ENCODE data around the gene HS3ST6.

The HS3ST6 gene

DNA sequence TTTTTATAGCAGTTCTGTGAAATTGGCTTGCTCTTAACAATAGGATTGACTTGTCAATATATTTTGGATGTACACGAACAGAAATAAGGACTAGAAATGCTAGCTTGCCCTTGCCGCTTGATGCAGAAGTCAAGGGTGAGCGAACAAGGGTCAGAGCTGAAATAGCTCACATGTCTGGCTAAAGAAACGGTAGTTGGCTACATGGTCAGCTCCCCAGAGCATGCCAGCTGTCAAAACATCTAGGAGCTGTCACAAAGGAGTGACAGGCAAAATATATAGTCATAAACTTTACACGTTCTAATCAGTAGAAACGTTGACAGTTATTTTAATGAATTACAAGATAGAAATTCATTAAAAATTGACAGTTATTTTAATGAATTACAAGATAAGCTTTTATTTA lies 43.4 kb downstream of the HS3ST6 start:
- no peak for DNase-seq

DNA sequence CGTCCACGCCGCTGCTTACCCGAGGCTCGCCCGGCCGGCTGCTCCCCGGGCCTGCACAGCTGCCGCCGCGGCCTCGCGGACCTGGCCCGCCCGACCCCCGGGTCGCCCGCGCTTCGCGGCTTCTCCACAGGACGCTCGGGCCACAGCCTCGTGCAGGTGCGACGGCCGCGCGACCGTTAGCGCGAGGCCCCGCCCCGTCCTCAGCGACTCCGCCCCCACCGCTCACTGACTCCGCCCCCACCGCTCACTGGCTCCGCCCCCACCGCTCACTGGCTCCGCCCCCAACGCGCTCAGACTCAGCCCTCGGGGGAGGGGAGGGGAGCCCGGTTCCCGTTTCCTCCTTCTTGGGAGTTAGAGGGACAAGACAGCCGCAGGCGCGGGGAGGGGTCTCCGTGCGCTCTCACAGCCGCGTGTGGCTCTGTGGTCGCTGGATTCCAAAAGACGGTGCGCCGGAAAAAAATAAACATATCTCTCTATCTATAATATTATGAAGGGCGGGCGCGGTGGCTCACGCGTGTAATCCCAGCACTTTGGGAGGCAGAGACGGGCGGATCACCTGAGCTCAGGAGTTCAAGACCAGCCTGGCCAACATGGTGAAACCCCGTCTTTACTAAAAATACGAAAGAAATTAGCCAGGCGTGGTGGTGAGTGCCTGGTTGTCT lies 46.1 kb downstream of the HS3ST6 start, which contains the start of gene MEIOB:
TSS of gene MEIOB (minus strand) at position 191 of the 662 bp plus-strand sequence. CDS start 3,989 bp downstream, outside the sequence.
- no peak for DNase-seq

DNA sequence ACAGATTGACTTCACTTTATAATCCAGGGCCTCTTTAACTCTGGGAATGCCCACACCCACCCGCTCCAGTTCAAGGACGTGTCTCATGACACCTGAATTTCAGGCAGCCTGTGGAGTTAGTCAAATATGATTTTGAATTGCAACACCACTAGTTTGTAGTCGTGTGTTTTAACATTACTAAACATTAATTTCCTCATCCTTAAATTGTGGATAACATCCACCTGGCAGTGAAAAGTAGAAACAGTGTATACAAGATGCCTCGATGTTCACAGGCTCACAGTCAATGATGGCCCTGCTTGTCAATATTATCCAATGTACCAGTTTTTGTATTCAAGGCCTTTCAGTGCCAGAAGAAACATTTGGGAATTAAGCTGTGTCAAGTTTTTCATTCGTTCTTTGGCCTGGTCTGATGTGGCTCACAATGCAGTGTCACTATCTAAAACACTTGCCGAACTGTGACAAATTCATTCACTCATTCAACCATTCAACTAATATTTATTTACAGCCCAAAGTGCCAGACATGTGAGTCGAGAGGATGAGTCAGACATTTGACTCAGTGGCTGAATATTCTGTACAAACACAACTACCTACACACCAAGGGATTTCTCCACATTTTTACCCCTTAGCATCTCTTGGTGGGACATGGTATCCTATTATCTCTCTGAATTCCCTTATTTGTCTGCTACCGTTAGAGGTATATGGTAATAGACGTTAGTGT lies 47.7 kb downstream of the HS3ST6 start:
- DNase-seq = no peak

DNA sequence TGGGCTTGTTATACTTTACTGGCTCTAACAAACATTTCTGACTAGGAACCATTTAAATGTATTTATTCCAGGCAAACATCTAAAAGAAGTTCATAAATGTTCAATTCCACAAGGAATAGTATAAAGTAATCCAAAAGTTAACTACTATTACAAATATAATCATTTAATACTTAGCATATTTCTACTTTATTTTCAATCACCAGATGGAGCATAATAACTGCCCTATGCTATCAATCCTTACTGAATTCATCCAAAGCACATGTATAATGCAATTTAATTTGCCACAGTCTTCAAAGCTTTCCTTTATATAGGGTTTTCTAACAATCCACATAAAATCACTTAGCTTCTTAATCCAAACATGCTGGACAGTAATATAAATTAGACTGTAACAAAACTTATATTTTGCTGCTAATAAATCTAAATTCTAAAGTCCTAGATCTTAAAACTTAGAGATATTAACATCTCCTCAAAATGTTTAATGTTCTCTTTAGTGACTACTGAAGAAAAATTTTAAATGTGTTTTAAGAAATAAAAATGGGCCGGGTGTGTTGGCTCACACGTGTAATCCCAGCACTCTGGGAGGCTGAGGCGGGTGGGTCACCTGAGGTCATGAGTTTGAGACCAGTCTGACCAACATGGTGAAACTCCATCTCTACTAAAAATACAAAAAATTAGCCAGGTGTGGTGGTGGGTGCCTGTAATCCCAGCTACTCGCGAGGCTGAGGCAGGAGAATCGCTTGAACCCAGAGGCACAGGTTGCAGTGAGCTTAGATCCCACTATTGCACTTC lies 52.1 kb downstream of the HS3ST6 start:
- DNase-seq = no peak

DNA sequence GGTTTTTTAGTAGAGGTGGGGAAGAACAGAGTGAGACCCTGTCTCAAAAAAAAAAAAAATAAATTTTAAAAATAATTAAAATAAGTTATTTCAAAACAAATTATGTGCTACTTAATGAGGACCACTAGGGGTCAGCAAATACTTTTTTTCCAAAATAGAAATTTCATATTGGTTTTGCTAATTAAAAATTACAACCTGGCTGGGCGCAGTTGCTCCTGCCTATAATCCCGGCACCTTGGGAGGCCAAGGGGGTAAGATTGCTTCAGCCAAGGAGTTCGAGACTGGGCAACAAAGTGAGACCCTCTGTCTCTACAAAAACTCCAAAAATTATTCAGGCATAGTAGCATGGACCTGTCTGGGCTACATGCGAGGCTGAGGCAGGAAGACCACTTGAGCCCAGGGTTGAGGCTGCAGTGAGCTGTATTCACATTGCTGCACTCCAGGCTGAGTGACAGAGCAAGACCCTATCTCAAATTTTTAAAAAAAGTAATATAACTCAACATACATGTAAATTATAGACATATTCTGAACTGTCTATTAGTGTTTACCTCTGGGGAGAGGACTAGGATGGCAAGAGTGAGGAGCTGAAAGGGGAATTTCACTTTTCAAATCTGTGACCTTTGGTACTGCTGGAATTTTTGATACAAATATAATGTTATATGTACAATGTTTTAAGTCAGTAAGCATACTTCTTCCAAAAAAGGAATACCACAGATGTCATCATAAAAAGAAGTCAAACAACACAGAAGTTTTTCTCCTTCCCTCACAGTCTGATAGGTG lies 54.3 kb downstream of the HS3ST6 start:
- DNase-seq = no peak

DNA sequence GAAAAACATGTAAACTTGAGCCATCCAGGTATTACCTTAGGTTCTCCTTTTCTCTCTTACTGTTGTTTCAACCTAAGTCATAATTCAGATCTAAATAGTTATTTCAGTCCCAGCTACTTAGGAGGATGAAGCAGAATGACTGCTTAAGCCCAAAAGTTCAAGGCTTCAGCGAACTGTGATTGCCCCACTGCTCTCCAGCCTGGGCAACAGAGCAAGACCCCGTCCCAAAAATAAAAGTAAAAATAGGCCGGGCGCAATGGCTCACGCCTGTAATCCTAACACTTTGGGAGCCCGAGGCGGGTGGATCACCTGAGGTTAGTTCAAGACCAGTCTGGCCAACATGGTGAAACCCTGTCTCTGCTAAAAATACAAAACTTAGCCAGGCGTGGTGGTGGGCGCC lies 55.8 kb downstream of the HS3ST6 start:
- DNase-seq = no peak

DNA sequence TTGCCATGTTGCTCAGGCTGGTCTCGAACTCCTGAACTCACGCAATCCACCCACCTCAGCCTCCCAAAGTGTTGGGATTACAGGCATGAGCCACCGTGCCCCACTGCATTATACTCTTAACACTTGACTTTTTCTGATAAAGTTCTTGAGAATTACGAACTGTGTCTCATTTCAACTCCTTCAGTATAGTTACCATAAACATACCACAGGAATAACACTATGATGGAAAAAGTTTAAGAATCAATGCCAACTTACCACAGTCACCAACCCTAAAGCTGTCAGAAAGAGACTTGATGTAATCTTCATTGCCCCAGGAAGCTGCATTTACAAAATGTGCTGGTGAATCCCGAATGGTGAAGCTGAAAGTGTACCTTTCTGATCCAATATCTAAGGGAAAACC lies 56.5 kb downstream of the HS3ST6 start:
- no peak for DNase-seq
